GM12878 (cell line): Measurements from ENCODE around the gene OR52I2. TPM values are rescaled to one million over a fixed set of nuclear protein-coding genes. Genes with fewer than 3 reads are reported as not detected.

Experiments
- ATAC-seq: fragments of 200-7000 bp; cut with Tn5 transposase; 3 replicates; pipeline ENCODE4 v1.9.1; 2020; ENCODE audit warnings: mild to moderate bottlenecking, moderate library complexity
- BruUV-seq: library from RNA; stranded (reverse); fragments of 400-500 nt; replicated peaks from 2 replicates; lab custom pipeline; 2021; lab: Mats Ljungman, UMichigan
- CTCF ChIA-PET: fragments of 300-600 bp; sonication (Branson Sonifier 250); formaldehyde crosslinking; extraction: SDS; loops from one replicate; lab custom pipeline; 2021; ENCODE audit warnings: inconsistent platforms; lab: Yijun Ruan, JAX
- POLR2A ChIA-PET: fragments of 350-600 bp; formaldehyde crosslinking; extraction: SDS; loops from one replicate; lab custom pipeline; 2021; ENCODE audit warnings: inconsistent platforms; lab: Charles Lee
- RAD21 ChIA-PET: fragments of 300-600 bp; sonication (Branson Sonifier 250); formaldehyde crosslinking; loops from one replicate; lab custom pipeline; 2023; ENCODE audit warnings: antibody characterized with exemption; ENCODE audit not compliant: unreplicated experiment; lab: Charles Lee
- SMC1A ChIA-PET: fragments of 300-600 bp; sonication (Branson Sonifier 250); formaldehyde crosslinking; loops from one replicate; lab custom pipeline; 2023; ENCODE audit not compliant: unreplicated experiment, uncharacterized antibody; lab: Charles Lee
- DNase-seq: peaks from one replicate; pipeline ENCODE4 v3.0.0-alpha.2; 2011; ENCODE audit warnings: low read depth, low spot score
- FAIRE-seq: peaks from 3 replicates; lab custom pipeline; 2011; peaks lifted over from hg19 to GRCh38; lab: Jason Lieb, UNC
- H2AFZ ChIP-seq: 2 replicates; pipeline ENCODE4 v1.6.0; 2011; ENCODE audit warnings: low read depth, low read length, control low read depth; ENCODE audit not compliant: control insufficient read depth
- H3K27ac ChIP-seq: 2 replicates; pipeline ENCODE4 v1.5.1; 2011; ENCODE audit warnings: control low read depth; ENCODE audit not compliant: control insufficient read depth, insufficient read depth
- H3K27me3 ChIP-seq, 2 experiments: replicated peaks in 1 of 2; 2 replicates each; pipeline versions ENCODE4 v1.6.0 to v1.6.1; 2011; ENCODE audit warnings: low read length in 1 of 2; ENCODE audit not compliant: control insufficient read depth in 2 of 2, insufficient read depth in 2 of 2
- H3K36me3 ChIP-seq, 2 experiments: 2 replicates each; pipeline ENCODE4 v1.5.1; 2011; ENCODE audit warnings: low read length in 1 of 2; ENCODE audit not compliant: control insufficient read depth in 2 of 2, insufficient read depth in 2 of 2
- H3K4me1 ChIP-seq: 2 replicates; pipeline ENCODE4 v1.6.1; 2011; ENCODE audit warnings: mild to moderate bottlenecking, low read length, moderate library complexity, mixed read lengths; ENCODE audit not compliant: control insufficient read depth, insufficient read depth
- H3K4me2 ChIP-seq: 2 replicates; pipeline ENCODE4 v1.6.0; 2011; ENCODE audit warnings: control low read depth; ENCODE audit not compliant: control insufficient read depth, insufficient read depth
- H3K4me3 ChIP-seq: fragments of 200-600 bp; sonication (generic); 2 replicates; pipeline ENCODE4 v1.5.1; 2016
- H3K79me2 ChIP-seq: 2 replicates; pipeline ENCODE4 v1.6.0; 2011; ENCODE audit warnings: low read length; ENCODE audit not compliant: control insufficient read depth, insufficient read depth
- H3K9ac ChIP-seq: 2 replicates; pipeline ENCODE4 v1.8.0; 2011; ENCODE audit warnings: low read length, control low read depth, mixed read lengths; ENCODE audit not compliant: control insufficient read depth, insufficient read depth
- H3K9me3 ChIP-seq: replicated peaks from 3 replicates; pipeline ENCODE4 v1.5.1; 2011; ENCODE audit warnings: mild to moderate bottlenecking, low read length; ENCODE audit not compliant: control insufficient read depth, insufficient read depth
- H4K20me1 ChIP-seq: 2 replicates; pipeline ENCODE4 v1.6.0; 2011; ENCODE audit not compliant: control insufficient read depth, insufficient read depth
- BACH1 ChIP-seq: fragments of 450-650 bp; IDR thresholded peaks from 2 replicates; pipeline ENCODE4 v1.6.1; 2017; ENCODE audit warnings: mild to moderate bottlenecking, borderline replicate concordance
- BCL11A ChIP-seq: IDR thresholded peaks from 2 replicates; pipeline ENCODE4 v1.6.1; 2011; ENCODE audit warnings: low read depth, low read length
- BCL3 ChIP-seq: IDR thresholded peaks from 2 replicates; pipeline ENCODE4 v1.6.1; 2011; ENCODE audit warnings: borderline replicate concordance, low read depth, mild to moderate bottlenecking, moderate library complexity, low read length; ENCODE audit not compliant: insufficient read depth, poor library complexity, severe bottlenecking
- CEBPB ChIP-seq, 2 experiments: fragments of 150-350 bp in 1 of 2; IDR thresholded peaks; 2 replicates each; pipeline ENCODE4 v1.6.1; 2012 to 2014; ENCODE audit warnings: low read depth in 2 of 2, low read length in 2 of 2, borderline replicate concordance in 1 of 2, inconsistent platforms in 1 of 2
- CHD2 ChIP-seq: IDR thresholded peaks from 2 replicates; pipeline ENCODE4 v1.6.1; 2011; ENCODE audit warnings: low read depth, low read length, improper control_type of control experiment, borderline replicate concordance
- E2F4 ChIP-seq: IDR thresholded peaks from 2 replicates; pipeline ENCODE4 v1.6.1; 2012; ENCODE audit warnings: low read depth, low read length, improper control_type of control experiment
- E2F8 ChIP-seq: fragments of 450-650 bp; IDR thresholded peaks from 2 replicates; pipeline ENCODE4 v1.6.1; 2018; ENCODE audit warnings: mild to moderate bottlenecking, low read depth, moderate library complexity; ENCODE audit not compliant: partially characterized antibody
- EP300 ChIP-seq, 2 experiments: fragments of 150-350 bp in 1 of 2; IDR thresholded peaks; 2 replicates each; pipeline ENCODE4 v1.6.1; 2011 to 2012; ENCODE audit warnings: low read depth in 2 of 2, low read length in 2 of 2, borderline replicate concordance in 1 of 2, improper control_type of control experiment in 1 of 2, inconsistent platforms in 1 of 2; ENCODE audit not compliant: control insufficient read depth in 1 of 2
- GABPA ChIP-seq: IDR thresholded peaks from 2 replicates; pipeline ENCODE4 v1.6.1; 2014; ENCODE audit warnings: antibody characterized with exemption, low read depth, mild to moderate bottlenecking, inconsistent platforms
- IKZF2 ChIP-seq, 2 experiments: fragments of 450-650 bp; IDR thresholded peaks; 2 replicates each; pipeline ENCODE4 v1.6.1; 2017; ENCODE audit warnings: mild to moderate bottlenecking in 2 of 2, moderate library complexity in 2 of 2
- KDM1A ChIP-seq: fragments of 200-600 bp; sonication (generic); IDR thresholded peaks from 2 replicates; pipeline ENCODE4 v1.6.1; 2016; ENCODE audit warnings: borderline replicate concordance
- NR2F1 ChIP-seq: fragments of 450-650 bp; conservative IDR thresholded peaks from 2 replicates; pipeline ENCODE4 v1.6.1; 2017; ENCODE audit warnings: mild to moderate bottlenecking
- PML ChIP-seq: IDR thresholded peaks from 2 replicates; pipeline ENCODE4 v1.6.1; 2012; ENCODE audit warnings: low read length, inconsistent platforms
- POLR2AphosphoS2 ChIP-seq: IDR thresholded peaks from 2 replicates; pipeline ENCODE4 v1.6.1; 2011; ENCODE audit warnings: low read depth, mild to moderate bottlenecking, low read length, improper control_type of control experiment, moderate library complexity
- RCOR1 ChIP-seq: conservative IDR thresholded peaks from 2 replicates; pipeline ENCODE4 v1.6.1; 2012; ENCODE audit warnings: low read depth, low read length, improper control_type of control experiment
- SREBF1 ChIP-seq: IDR thresholded peaks from 2 replicates; pipeline ENCODE4 v1.6.1; 2012; ENCODE audit warnings: mild to moderate bottlenecking, low read length
- SRF ChIP-seq, 2 experiments: IDR thresholded peaks; 2 replicates each; pipeline ENCODE4 v1.6.1; 2011; ENCODE audit warnings: low read depth in 2 of 2, low read length in 2 of 2, mild to moderate bottlenecking in 1 of 2, moderate library complexity in 1 of 2
- STAT3 ChIP-seq: IDR thresholded peaks from 2 replicates; pipeline ENCODE4 v1.6.1; 2011; ENCODE audit warnings: low read depth, low read length, improper control_type of control experiment
- TAF1 ChIP-seq: IDR thresholded peaks from 2 replicates; pipeline ENCODE4 v1.6.1; 2011; ENCODE audit warnings: mild to moderate bottlenecking, low read depth, low read length, borderline replicate concordance
- USF1 ChIP-seq: IDR thresholded peaks from 2 replicates; pipeline ENCODE4 v1.6.1; 2011; ENCODE audit warnings: borderline replicate concordance, low read depth, mild to moderate bottlenecking, moderate library complexity, mixed read lengths, low read length; ENCODE audit not compliant: insufficient read depth; ENCODE audit errors: extremely low read length
- WGBS: methylation state at CpG from one replicate; pipeline ENCODE4 v1.1.6; 2016; ENCODE audit warnings: low lambda C conversion rate; ENCODE audit not compliant: insufficient replicate concordance, insufficient coverage; ENCODE audit errors: missing lambda C conversion rate; 5-methylcytosine and 5-hydroxymethylcytosine counted together
- in situ Hi-C: fragments of 300-500 bp; cut with MboI; formaldehyde crosslinking; loops from 9 replicates; pipeline ENCODE4 v1.14.3; 2018; ENCODE audit warnings: mixed read lengths
- intact Hi-C: fragments of 100-400 bp; cut with micrococcal nuclease; formaldehyde crosslinking; loops from one replicate; pipeline ENCODE4 v1.14.2; 2022; ENCODE audit not compliant: unreplicated experiment
- polyA plus RNA-seq, 11 experiments: library from polyadenylated mRNA; depleted of rRNA in 4 of 11; unstranded in 6 of 11; stranded (reverse) in 5 of 11; fragments of >200 nt; fragmentation: Nextera tagmentation in 4 of 11; fragmentation: Illumina TruSeq in 1 of 11; extraction: Ambion mirVana in 4 of 11; extraction: Trizol in 1 of 11; gene quantifications; 1 replicate in 1 of 11; 2 replicates in 10 of 11; pipeline versions ENCODE4 v1.2.1 to v1.2.3, GENCODE V29; 2011 to 2016; ENCODE audit warnings: inconsistent platforms in 2 of 11, missing spikeins in 2 of 11, low read depth in 1 of 11
- total RNA-seq, 4 experiments: library from RNA; depleted of rRNA in 3 of 4; stranded (reverse); fragments of >200 nt in 3 of 4; fragmentation: Illumina TruSeq in 1 of 4; extraction: Trizol in 1 of 4; gene quantifications; 2 replicates each; pipeline versions ENCODE4 v1.2.1 to v1.2.3, GENCODE V29; 2013 to 2021

The OR52I2 gene
- total and polyA plus RNA-seq, 10 of the 15 experiments (the other 5 are each of a cell fraction or from before 2014, with no cell fraction given): 0.04 to 0.05 TPM; not detected in 8

- no peak overlapping the region for H3K4me3 ChIP-seq
- RAD21 ChIA-PET: no interaction called here
- CTCF ChIA-PET: no interaction called here
- H2AFZ ChIP-seq: no peak overlapping the region
- FAIRE-seq: no peak
- no peaks in the 10 kb centered on the region for H3K4me1 ChIP-seq
- H3K9ac ChIP-seq: no peak overlapping the region
- intact Hi-C loops (no loop called here), in situ Hi-C loops (no loop called here)
- no peak for ATAC-seq
- no peak for DNase-seq
- POLR2A ChIA-PET: no interaction called here
- no peak overlapping the region for H3K27ac ChIP-seq
- H4K20me1 ChIP-seq: no peaks in the 10 kb centered on the region
- SMC1A ChIA-PET: no interaction called here
- no peaks in the 10 kb centered on the region; a peak in 1 of 4 replicates for H3K27me3 ChIP-seq
- no peaks in the 10 kb centered on the region for H3K79me2 ChIP-seq
- no peaks in the 10 kb centered on the region for H3K36me3 ChIP-seq
- H3K4me2 ChIP-seq: no peak overlapping the region
- BruUV-seq: no TSS peak
- no peaks in the 10 kb centered on the region for H3K9me3 ChIP-seq
- 35% methylated on average over 7 of the region's 7 CpGs for WGBS
- TF ChIP-seq RCOR1 (no peak), PML (no peak), KDM1A (no peak), NR2F1 (no peak), SREBF1 (no peak), BCL3 (no peak), CHD2 (no peak), STAT3 (no peak), BACH1 (no peak), CEBPB (IDR thresholded peaks at IDR 0.05; ENCODE audit: borderline replicate concordance in 1 of 2, low read depth in 2 of 2, low read length in 2 of 2) (no peak), TAF1 (no peak), POLR2AphosphoS2 (no peak), E2F8 (no peak), SRF (IDR thresholded peaks at IDR 0.05; ENCODE audit: low read depth in 2 of 2, low read length in 2 of 2) (no peak), E2F4 (no peak), GABPA (no peak), EP300 (IDR thresholded peaks at IDR 0.05; ENCODE audit: borderline replicate concordance in 1 of 2, control insufficient read depth in 1 of 2, low read depth in 2 of 2, low read length in 2 of 2) (no peak), BCL11A (no peak), USF1 (no peak), IKZF2 (IDR thresholded peaks at IDR 0.05) (no peak)
- TF ChIP-seq, all 136 proteins: peak for 0
Observed at GRCh38 chr11:4642043-4642442, 60.5 kb downstream of the OR52I2 start.
